SK-MEL-5 (cell line): ENCODE results near the gene TMUB2. TPM values are rescaled to one million over a fixed set of nuclear protein-coding genes. Genes with fewer than 3 reads are reported as not detected.
"Not testable (repeated sequence)": the region's sequence is repeated elsewhere in the genome, so short reads cannot be mapped to it uniquely, and the experiment has no call there.

Source experiments
- DNase-seq: peaks from one replicate; pipeline ENCODE4 v3.0.0-alpha.2; 2016; ENCODE audit warnings: low read depth, low spot score
- in situ Hi-C: cut with HindIII; loops from 2 replicates; pipeline ENCODE4 v1.10.0; 2016; ENCODE audit warnings: low sequenced_read_pairs, high pct_unique_total_duplicates, low pct_unique_long_range_greater_than_20kb
- polyA plus RNA-seq, 2 experiments: library from polyadenylated mRNA; depleted of rRNA; stranded (reverse); fragments of >200 nt; gene quantifications; 2 replicates each; pipeline ENCODE4 v1.2.3, GENCODE V29; 2015
- total RNA-seq: library from RNA; depleted of rRNA; stranded (reverse); fragments of >200 nt; shearing (Covaris generic); gene quantifications from 2 replicates; pipeline ENCODE4 v1.2.3, GENCODE V29; 2014; rRNA removed

The TMUB2 gene
- 25.7 and 27.0 TPM in 2 replicates for total RNA-seq
- polyA plus RNA-seq (2015; cell fraction: cytosol; rRNA removed): 33.8 and 36.9 TPM in 2 replicates
- 123 and 129 TPM in 2 replicates for polyA plus RNA-seq (2015; cell fraction: nucleus; rRNA removed)

DNA sequence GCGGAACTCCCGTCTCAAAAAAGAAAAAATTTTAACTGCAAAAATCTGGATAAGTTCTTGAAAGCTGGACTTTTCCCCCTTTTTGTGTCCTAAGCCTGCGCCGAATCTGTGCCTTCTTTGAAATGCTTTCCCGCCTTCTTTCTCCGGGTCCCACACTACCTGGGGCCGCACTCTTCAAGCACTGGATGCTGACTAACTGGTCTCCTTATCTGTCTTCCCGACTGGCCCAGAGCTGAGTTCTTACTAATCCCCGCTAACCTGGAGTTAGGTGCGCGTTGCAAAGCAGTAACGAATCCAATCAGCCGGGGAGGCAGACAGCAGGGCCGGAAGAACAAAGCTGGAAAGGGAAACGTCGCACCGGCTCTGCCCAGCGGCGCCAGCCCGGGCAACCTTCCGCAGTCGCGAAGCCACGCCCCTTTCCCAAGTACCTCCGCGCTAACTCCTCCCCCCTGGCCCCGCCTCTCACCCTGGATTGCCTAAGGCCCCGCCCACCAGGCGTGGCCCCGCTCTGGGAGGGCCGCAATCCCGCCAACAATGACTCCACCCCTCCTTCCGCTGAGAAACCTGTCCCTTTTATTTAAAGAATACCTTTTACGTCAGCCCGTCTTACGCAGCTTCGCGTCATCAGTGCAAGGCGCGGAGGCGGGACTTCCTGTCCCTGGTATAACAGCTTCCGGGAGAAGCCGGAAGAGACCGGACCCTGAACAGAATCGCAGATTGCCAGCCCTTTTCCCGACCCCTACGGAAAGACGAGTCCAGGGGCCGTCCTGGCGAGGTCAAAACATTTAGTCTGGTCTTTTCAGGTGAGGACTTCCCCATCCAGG lies at the start of gene TMUB2:
TSS of gene TMUB2 (plus strand) at position 666 of the 824 bp plus-strand sequence. CDS start 737 bp downstream, outside the sequence.
- in situ Hi-C loops: no loop called here
- peak; percentile 99 for DNase-seq

DNA sequence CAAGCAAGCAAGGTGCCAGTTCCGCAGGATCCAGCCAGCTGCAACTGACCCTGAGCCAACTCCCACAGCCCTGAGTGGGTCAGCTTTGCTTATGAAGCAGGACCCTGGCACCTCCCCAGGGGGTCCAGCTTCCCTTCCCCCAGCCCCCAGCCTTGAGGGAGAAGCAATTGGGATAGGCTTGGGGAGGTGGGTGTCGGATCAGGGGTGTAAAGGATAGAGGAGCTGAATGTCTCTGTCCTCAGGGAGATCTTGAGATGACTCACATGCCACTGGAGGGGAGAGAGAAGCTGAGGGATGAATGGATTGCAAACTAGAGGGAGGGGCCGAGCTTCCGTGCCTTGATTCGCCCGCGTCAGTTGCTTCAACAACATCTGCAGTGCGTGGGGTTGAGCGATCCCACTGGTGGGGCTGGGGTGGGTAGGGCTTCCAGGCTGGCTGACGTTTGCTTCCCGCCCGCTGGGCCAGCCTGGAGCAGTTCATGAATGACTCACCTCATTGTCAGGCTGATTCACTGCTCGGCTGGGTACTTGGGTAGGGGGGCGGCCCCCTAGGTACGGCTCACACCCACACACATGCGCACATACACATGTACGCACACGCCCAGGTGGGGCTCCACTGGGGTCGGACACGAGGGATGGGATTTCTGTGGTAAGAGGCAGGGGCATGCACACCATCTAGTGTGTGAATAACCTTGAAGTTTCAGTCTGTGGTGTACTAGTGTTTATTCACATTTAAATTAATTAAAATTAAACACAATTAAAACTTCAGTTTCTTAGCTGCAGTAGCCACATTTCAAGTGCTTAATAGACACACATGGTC lies 48.7 kb upstream of the TMUB2 start:
- in situ Hi-C loops: no loop called here

DNA sequence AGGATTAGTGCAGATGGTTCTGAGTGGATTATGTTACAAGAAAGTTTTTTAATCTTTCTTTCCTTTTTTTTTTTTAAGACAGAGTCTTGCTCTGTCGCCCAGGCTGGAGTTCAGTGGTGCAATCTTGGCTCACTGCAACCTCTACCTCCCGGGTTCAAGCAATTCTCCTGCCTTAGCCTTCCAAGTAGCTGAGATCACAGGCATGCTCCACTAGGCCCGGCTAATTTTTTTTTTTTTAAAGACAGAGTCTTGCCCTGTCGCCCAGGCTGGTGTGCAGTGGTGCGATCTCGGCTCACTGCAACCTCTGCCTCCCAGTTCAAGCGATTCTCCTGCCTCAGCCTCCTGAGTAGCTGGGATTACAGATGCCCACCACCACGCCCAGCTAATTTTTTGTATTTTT lies 42.9 kb upstream of the TMUB2 start:
- in situ Hi-C loops, DNase-seq: not testable (repeated sequence)

More for the DNA sequence above, 48.7 kb upstream of the TMUB2 start:
- peak; percentile 88 for DNase-seq

- in situ Hi-C loops: no loop called here
- DNase-seq: no peak
Observed at GRCh38 chr17:44144966-44145739, 41.6 kb upstream of the TMUB2 start.

DNA sequence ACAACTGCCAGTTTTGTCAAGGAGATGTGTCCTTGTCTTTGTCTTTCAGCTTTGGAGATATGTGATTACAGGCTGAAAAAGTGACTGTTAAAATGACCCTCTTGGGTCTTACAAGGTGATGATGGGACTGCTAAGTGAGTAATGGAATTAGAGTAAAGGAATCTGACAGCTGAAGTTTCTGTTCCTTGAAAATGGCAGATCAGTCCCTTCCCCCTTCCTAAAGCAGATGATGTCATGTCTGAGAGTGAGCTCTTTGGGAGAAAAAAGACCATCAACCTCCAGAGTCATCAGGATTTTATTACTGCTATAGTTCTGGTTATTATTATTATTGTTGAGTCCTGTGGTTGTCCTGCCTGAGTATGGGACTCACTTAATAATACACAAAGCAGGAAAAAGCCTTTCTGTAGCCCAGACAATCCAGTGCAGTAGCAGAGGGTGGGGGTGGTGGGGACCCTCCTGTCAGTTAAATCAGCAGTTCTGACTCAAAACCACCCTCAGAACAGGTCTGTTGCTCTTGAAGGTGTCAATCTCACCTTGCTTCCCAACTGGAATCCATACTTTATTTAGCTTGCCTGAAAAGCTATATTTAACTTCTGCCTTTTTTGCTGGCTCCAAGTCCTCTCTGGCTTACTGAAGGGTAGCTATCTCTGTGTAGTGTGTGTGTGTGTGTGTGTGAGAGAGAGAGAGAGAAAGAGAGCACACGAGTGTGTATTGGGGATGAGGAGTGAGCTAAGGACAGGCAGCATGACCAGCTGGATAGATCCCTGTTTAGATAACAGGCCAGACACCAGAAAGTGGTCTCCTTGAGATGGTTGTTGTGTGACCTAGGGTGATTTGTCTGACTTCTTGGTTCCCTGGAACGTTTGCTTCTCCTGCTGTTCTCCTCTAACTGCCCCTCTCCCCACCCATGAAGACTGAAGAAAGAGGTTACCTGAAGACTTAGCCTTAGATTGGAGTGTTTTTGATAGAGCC lies 40.1 kb upstream of the TMUB2 start:
- in situ Hi-C loops: no loop called here
- no peak for DNase-seq

- in situ Hi-C loops: no loop called here
- no peak for DNase-seq
Observed at GRCh38 chr17:44147812-44148211, 39.0 kb upstream of the TMUB2 start.

DNA sequence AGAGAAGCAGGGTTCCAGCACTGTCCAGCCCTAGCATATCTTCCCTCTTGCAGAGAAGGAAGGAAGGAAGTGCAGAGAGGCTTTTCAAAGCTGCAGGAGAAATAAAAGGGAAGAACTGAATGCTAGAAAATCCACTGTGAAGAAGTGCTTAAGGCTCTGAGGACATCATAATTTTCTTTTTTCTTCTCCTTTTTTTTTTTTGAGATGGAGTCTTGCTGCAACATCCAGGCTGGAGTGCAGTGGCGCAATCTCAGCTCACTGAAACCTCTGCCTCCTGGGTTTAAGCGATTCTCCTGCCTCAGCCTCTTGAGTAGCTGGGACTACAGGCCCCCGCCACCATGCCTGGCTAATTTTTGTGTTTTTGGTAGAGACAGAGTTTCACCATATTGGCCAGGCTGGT lies 37.7 kb upstream of the TMUB2 start:
- in situ Hi-C loops, DNase-seq: not testable (repeated sequence)

GRCh38 chr17:44149750-44150329 lies 36.9 kb upstream of the TMUB2 start:
- in situ Hi-C loops: no loop called here
- DNase-seq: no peak

GRCh38 chr17:44152875-44153274 lies 33.9 kb upstream of the TMUB2 start:
- in situ Hi-C loops: no loop called here
- no peak for DNase-seq

GRCh38 chr17:44155488-44155887 lies 31.3 kb upstream of the TMUB2 start:
- no peak for DNase-seq
- in situ Hi-C loops: no loop called here

DNA sequence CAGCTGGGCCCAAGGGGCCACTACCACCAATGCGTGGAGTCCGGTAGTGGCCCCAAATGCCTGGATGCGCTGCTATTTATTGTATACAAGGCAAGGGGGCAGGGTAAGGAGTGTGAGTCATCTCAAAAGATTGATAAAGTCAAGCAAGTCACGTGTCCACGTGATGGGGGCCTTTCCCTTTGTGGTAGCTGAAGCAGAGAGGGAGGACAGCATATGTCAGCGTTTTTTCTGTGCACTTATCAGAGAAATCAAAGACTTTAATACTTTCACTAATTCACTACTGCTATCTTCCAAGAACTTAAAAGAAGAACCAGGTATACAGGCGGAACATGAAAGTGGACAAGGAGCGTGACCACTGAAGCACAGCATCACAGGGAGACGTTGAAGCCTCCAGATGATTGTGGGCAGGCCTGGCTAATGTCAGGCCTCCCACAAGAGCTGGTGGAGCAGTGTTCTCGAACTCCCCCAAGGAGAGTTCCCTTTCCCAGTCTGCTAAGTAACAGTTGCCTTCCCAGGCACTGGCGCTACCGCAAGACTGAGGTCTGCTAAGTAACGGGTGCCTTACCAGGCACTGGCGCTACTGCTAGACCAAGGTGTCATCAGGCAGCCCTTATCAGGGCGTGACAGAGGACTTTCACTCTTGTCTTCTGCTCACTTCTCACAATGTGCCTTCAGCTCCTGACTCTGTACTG lies 27.1 kb upstream of the TMUB2 start:
- in situ Hi-C loops: no loop called here
- no peak for DNase-seq

DNA sequence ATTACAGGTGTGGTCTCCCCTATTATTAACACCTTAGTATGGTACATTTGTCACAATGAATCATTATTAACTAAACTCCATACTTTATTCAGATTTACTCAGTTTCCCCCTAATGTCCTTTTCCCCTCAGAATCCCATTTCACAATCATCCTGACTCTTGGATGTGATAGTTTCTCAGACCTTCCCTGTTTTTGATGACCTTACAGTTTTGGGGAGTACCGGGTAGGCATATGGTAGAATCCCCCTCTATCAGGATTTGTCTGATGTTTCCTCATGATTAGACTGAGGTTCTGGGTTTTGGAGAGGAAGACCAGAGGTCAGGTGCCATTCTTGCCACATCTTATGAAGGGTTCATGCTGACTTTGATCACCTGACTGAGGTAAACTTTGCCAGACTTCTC lies 22.3 kb upstream of the TMUB2 start:
- in situ Hi-C loops: no loop called here
- no peak for DNase-seq

GRCh38 chr17:44167181-44167861 lies 19.5 kb upstream of the TMUB2 start:
- no peak for DNase-seq
- in situ Hi-C loops: no loop called here

DNA sequence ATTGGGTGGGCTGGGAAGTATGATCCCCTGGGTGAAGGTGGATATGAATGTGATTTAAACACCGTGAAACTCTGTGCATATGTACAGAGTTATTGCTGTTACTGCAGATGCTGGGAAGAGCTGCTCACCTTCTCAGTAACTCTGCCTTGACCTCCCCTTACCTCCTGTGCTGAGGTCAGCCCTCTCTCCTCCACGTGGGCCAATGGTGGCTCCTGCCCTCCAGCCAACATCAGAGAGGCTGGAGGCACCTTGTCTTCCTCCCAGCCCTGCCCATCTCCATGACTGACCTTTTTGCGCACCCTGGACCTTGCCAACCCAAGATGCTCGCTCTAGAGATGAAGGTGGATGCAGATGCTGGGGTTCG lies 16.7 kb upstream of the TMUB2 start:
- DNase-seq: no peak
- in situ Hi-C loops: no loop called here

DNA sequence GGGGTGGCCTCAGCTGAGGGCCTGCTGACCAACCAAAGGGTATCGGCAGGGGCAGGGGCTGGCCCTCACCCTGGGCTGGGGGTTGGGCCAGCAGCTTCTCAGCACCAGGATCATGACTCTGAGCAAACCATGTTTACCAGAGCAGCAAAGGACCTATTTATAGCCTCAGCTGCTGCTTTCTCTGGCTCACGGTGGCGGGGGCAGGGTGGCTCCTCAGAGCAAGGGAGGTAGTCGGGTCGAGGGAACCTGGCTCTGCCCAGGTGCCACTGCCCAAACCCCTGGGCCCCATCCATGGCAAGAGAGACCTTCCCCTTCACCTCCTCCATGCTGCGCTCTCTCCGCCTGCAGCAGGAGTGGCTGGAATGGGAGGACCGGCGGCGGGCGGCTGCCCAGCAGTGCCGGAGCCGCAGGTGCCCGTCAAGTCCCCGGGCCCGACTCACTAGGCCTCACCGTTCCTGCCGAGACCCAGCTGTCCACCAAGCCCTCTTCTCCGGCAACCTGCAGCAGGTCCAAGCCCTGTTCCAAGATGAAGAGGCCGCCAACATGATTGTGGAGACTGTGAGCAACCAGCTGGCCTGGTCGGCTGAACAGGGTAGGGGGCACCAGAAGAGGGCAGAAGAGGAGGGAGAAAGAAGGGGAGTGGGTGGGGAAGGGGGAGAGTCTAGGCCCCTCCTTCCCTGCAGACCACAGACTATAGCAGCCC lies 16.1 kb upstream of the TMUB2 start, which contains the start of gene ASB16:
TSS of gene ASB16 (plus strand) at position 206 of the 703 bp plus-strand sequence. CDS start at position 292, 86 bp downstream.
- no peak for DNase-seq
- in situ Hi-C loops: no loop called here
